HG03108 (cell line): ENCODE results near the gene RPS6KB1.
"Not testable (repeated sequence)": the region's sequence is repeated elsewhere in the genome, so short reads cannot be mapped to it uniquely, and the experiment has no call there.

Experiments
- ATAC-seq: cut with Tn5 transposase; IDR thresholded peaks from one replicate; pipeline ENCODE4 v1.9.1; 2021; ENCODE audit warnings: moderate library complexity; ENCODE audit not compliant: unreplicated experiment

Gene RPS6KB1

GRCh38 chr17:59892924-59893675, at the start of gene RPS6KB1, which contains the start of gene TUBD1:
TSS of gene RPS6KB1 (plus strand) at chr17:59893121. CDS start at chr17:59893185, 64 bp downstream.
TSS of gene TUBD1 (minus strand) at chr17:59892943. CDS start at chr17:59891002, 1,941 bp downstream.
- ATAC-seq: peak; percentile 87

- no peak for ATAC-seq
These were observed 47.9 kb upstream of the RPS6KB1 start for GRCh38 chr17:59844884-59845594.

- ATAC-seq: peak; percentile 24
These were observed 47.1 kb upstream of the RPS6KB1 start for GRCh38 chr17:59845595-59846393.

GRCh38 chr17:59846394-59847165, 46.3 kb upstream of the RPS6KB1 start:
- peak; percentile 46 for ATAC-seq

GRCh38 chr17:59848385-59848668, 44.6 kb upstream of the RPS6KB1 start:
- no peak for ATAC-seq

GRCh38 chr17:59848778-59849177, 44.1 kb upstream of the RPS6KB1 start:
- ATAC-seq: peak; percentile 35

GRCh38 chr17:59850311-59850710, 42.6 kb upstream of the RPS6KB1 start:
- ATAC-seq: not testable (repeated sequence)

GRCh38 chr17:59851439-59852375, 41.2 kb upstream of the RPS6KB1 start:
- ATAC-seq: no peak

- ATAC-seq: not testable (repeated sequence)
These were observed 40.1 kb upstream of the RPS6KB1 start for GRCh38 chr17:59852847-59853167.

- ATAC-seq: no peak
These were observed 39.6 kb upstream of the RPS6KB1 start for GRCh38 chr17:59853168-59853918.

GRCh38 chr17:59853919-59854729, 38.8 kb upstream of the RPS6KB1 start:
- ATAC-seq: not testable (repeated sequence)

GRCh38 chr17:59856859-59857794, 35.8 kb upstream of the RPS6KB1 start:
- no peak for ATAC-seq

GRCh38 chr17:59858167-59858816, 34.6 kb upstream of the RPS6KB1 start:
- no peak for ATAC-seq

- ATAC-seq: no peak
These were observed 34.0 kb upstream of the RPS6KB1 start for GRCh38 chr17:59858932-59859331.

GRCh38 chr17:59859444-59860025, 33.4 kb upstream of the RPS6KB1 start:
- ATAC-seq: no peak

- no peak for ATAC-seq
These were observed 29.3 kb upstream of the RPS6KB1 start for GRCh38 chr17:59863616-59864015.

GRCh38 chr17:59869941-59870218, 23.0 kb upstream of the RPS6KB1 start:
- no peak for ATAC-seq
